HFFc6 (cell line): ENCODE data around the gene CKAP4. TPM values are rescaled to one million over a fixed set of nuclear protein-coding genes. Genes with fewer than 3 reads are reported as not detected.

Experiments used
- DNase-seq: peaks from one replicate; pipeline ENCODE4 v3.0.0-alpha.2; 2018
- H3K27ac Mint-ChIP-seq: 2 replicates; pipeline ENCODE4 v1.8.0; 2020; ENCODE audit warnings: mild to moderate bottlenecking, mixed read lengths
- H3K27me3 Mint-ChIP-seq: 2 replicates; pipeline ENCODE4 v1.8.0; 2021; ENCODE audit warnings: mild to moderate bottlenecking, moderate library complexity, mixed read lengths; ENCODE audit not compliant: insufficient read depth
- H3K36me3 Mint-ChIP-seq: 2 replicates; pipeline ENCODE4 v1.8.0; 2021; ENCODE audit warnings: low read depth, mixed read lengths
- H3K4me1 Mint-ChIP-seq: 2 replicates; pipeline ENCODE4 v1.8.0; 2020; ENCODE audit warnings: low read depth, mixed read lengths
- H3K4me3 Mint-ChIP-seq: 2 replicates; pipeline ENCODE4 v1.8.0; 2020; ENCODE audit warnings: mild to moderate bottlenecking, moderate library complexity, mixed read lengths
- H3K9me3 Mint-ChIP-seq: 2 replicates; pipeline ENCODE4 v1.8.0; 2020; ENCODE audit warnings: mild to moderate bottlenecking, mixed read lengths
- total RNA-seq, 6 experiments: library from RNA; stranded (reverse); fragmentation: NEBNext Ultra II Directional; extraction: Animal tissue kit (Norgen Biotek cat#: 25700); gene quantifications; 2 replicates in 1 of 6; 3 replicates in 5 of 6; pipeline ENCODE4 v1.2.3, GENCODE V29; 2021
- TF ChIP-seq, protein P1 (sequence below): fragments of 200-600 bp; sonication (generic); IDR thresholded peaks from 2 replicates; pipeline ENCODE4 v1.5.0; 2021; ENCODE audit warnings: antibody characterized with exemption, mild to moderate bottlenecking

The CKAP4 gene
- total RNA-seq, 6 experiments from 2014 or later = 521 to 616 (median 544) TPM

- peaks cover 9% of the 10 kb centered on the region for H3K27me3 Mint-ChIP-seq
- H3K27ac Mint-ChIP-seq = no peak overlapping the region
- H3K36me3 Mint-ChIP-seq = no peaks in the 10 kb centered on the region
- no peak for DNase-seq
- no peaks in the 10 kb centered on the region for H3K9me3 Mint-ChIP-seq
- TF ChIP-seq, protein P1, sequence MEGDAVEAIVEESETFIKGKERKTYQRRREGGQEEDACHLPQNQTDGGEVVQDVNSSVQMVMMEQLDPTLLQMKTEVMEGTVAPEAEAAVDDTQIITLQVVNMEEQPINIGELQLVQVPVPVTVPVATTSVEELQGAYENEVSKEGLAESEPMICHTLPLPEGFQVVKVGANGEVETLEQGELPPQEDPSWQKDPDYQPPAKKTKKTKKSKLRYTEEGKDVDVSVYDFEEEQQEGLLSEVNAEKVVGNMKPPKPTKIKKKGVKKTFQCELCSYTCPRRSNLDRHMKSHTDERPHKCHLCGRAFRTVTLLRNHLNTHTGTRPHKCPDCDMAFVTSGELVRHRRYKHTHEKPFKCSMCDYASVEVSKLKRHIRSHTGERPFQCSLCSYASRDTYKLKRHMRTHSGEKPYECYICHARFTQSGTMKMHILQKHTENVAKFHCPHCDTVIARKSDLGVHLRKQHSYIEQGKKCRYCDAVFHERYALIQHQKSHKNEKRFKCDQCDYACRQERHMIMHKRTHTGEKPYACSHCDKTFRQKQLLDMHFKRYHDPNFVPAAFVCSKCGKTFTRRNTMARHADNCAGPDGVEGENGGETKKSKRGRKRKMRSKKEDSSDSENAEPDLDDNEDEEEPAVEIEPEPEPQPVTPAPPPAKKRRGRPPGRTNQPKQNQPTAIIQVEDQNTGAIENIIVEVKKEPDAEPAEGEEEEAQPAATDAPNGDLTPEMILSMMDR = peak; percentile 33; the same call in 1 of the 2 replicates
- peaks cover 16% of the 10 kb centered on the region; the same call in 1 of the 2 replicates for H3K4me1 Mint-ChIP-seq
- H3K4me3 Mint-ChIP-seq = no peak overlapping the region
Measured at GRCh38 chr12:106189341-106189740, 58.5 kb downstream of the CKAP4 start.

DNA sequence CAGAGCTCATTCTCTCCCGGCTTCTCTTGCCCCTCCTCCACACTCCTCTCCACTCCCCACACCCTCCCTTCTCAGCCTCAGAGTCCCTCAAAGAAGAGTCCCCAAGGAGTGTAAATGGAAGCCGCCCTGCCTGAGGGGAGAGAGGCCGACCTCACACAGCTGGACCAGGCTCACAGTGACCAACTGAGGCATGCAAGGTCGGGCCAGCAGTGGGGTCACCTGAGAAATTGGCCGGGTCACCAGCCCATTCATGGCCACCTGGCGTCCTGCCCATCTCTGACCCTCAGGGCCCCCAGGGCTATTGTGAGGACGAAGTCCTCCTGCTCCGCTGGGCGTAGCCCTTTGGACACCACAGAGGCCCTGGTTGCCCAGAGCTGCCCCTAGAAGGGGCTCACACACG, 59.6 kb downstream of the CKAP4 start:
- H3K27me3 Mint-ChIP-seq = peaks cover 11% of the 10 kb centered on the region
- H3K36me3 Mint-ChIP-seq = no peaks in the 10 kb centered on the region
- H3K4me3 Mint-ChIP-seq = no peak overlapping the region
- no peak overlapping the region for H3K27ac Mint-ChIP-seq
- H3K4me1 Mint-ChIP-seq = peaks cover 7% of the 10 kb centered on the region; the same call in 1 of the 2 replicates
- TF ChIP-seq, protein P1 = no peak
- no peaks in the 10 kb centered on the region for H3K9me3 Mint-ChIP-seq
- DNase-seq = no peak

Other genes with a start within 250 kb of the CKAP4 start
- 10 to 100 TPM; 11.0 to 37.3 (median 14.1) TPM for gene NUAK1, start 109.1 kb downstream of the CKAP4 start, total RNA-seq
- 10 to 100 TPM; 13.4 to 21.9 (median 15.6) TPM for gene TCP11L2, start 54.7 kb upstream of the CKAP4 start, total RNA-seq
- gene POLR3B, start 109.7 kb upstream of the CKAP4 start, total RNA-seq = 10 to 100 TPM; 16.4 to 18.8 (median 17.3) TPM